Measurements from ENCODE around the gene ADCYAP1R1.
A peak's percentile ranks its signal among the peaks of the same experiment; 100 is the strongest.
"Not testable (repeated sequence)": the region's sequence is repeated elsewhere in the genome, so short reads cannot be mapped to it uniquely, and the experiment has no call there.

Gene ADCYAP1R1

DNA sequence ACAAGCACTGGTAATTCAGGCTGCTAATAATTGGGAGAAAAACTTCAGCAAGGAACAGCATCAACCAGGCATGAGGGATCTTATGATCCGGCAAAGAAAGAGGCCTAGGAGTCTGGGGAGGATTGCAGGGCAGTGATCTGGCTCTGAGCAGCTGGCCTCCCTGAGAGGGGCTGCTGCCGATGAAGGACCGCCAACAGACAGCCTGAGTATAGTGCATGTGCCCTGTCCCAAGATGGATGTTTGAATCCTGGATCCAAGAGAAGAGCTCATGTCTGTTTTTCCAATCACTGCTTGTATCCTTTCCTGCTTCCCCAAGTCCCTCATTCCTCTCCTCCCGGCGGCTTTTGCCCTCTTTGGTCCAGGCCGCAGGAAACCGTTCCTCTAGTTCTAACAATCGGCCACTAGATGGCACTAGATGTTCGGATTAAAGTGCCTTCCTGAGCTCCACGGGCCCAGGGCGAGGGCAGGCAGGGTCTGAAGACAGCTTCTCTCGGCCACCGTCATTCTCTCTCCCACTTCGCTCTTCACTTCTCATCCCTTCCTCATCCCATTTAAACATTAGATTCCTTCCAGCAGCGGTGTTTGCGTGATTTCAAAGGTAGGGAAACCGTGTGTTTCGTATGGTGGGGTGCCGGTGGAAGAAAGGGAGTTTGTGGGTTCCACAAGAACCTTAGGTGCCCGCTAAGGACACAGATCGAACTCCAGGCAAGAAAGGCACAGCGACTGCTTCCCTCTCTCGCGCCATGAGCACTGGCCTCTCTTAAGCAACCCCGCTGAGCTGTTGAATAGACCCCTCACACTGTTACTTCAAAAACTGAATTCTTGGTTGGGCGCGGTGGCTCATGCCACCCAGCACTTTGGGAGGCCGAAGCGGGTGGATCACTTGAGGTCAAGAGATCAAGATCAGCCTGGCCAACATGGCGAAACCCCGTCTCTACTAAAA lies 82.4 kb downstream of the ADCYAP1R1 start:
- peak; percentile 88 for DNase-seq (ENCODE audit: low spot score)

DNA sequence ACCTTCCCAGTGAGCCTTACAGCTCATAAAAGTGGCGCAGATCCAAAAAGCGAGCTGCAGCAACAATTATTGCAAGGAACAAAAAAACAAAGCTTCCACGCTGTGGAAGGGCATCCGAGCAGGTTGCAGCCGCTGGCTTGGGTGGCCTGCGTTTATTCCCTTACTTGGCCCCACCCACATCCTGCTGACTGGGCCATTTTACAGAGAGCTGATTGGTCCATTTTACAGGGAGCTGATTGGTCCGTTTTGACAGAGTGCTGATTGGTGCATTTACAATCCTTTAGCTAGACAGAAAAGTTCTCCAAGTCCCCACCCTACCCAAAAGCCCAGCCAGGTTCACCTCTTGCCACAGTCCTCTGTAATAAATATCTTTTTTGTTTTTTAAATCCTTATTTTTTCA lies 85.1 kb downstream of the ADCYAP1R1 start:
- no peak for DNase-seq (ENCODE audit: low spot score)

DNA sequence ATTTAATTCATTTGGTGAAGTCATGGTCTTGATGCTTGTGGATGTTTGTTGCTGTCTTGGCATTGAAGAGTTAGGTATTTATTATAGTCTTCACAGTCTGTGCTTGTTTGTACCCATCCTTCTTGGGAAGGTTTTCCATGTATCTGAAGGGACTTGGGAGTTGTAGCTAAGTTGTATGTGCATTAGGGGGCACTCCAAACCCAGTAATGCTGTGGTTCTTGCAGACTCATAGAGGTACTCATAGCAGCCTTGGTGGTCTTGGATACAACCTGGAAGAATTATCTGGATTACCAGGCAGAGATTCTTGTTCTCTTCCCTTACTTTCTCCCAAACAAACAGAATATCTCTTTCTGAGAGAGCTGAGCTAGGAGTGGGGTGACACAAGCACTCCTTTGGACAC lies 93.2 kb downstream of the ADCYAP1R1 start:
- no peak for DNase-seq (ENCODE audit: low spot score)

DNA sequence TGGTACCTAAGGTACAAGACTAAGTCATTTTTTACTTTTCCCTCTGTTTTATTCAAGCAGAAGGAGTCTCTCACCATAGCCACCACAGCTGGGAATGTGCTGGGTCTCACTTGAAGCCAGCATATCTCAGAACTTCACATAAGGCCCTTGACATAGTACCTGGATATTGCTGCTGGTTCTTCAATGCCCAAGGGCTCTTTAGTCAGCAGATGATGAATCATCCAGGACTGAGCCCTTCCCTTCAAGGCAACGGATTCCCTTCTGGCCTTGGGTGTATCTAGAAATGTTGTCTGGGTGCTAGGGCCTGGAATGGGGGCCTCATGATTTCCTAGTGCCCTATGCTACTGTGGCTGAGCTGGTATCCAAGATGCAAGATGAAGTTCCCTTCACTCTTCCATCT lies 93.9 kb downstream of the ADCYAP1R1 start:
- DNase-seq (ENCODE audit: low spot score) = no peak

DNA sequence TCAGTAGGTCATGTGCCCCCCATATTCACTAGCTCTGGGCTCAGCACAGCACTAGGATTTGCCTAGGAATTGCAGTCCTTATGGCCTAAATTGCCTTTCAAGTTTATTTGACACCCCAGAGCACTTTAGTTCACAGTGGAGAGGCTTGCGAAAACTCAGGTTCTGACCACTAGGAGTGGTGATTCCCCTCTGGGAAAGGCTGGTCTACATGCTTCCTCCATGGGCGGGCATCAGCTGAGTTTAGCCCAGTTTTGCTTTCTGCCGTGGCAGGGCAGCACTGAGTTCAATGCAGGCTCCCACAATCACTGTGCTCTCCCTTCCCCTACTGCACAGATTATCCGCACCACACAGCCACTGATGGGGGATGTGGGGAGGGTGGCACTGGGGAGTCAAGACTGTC lies 94.4 kb downstream of the ADCYAP1R1 start:
- DNase-seq (ENCODE audit: low spot score) = no peak

DNA sequence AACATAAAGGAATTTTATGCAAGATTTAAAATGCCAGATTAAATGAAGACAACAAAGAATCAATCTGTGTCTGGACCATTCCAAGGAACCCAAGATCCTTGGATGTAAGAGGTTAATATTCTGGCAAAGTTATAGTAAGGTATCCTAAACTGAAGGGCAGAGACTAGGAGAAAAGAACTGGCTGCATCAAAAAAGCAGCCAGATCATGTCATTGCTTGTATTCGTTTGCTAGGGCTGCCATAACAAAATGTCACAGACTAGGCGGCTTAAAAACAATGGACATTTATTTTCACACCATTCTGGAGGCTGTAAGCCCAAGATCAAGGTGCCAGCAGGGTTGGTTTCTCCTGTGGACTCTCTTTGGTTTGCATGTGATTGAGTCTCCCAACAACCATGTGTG lies 99.7 kb downstream of the ADCYAP1R1 start:
- no peak for DNase-seq (ENCODE audit: low spot score)

DNA sequence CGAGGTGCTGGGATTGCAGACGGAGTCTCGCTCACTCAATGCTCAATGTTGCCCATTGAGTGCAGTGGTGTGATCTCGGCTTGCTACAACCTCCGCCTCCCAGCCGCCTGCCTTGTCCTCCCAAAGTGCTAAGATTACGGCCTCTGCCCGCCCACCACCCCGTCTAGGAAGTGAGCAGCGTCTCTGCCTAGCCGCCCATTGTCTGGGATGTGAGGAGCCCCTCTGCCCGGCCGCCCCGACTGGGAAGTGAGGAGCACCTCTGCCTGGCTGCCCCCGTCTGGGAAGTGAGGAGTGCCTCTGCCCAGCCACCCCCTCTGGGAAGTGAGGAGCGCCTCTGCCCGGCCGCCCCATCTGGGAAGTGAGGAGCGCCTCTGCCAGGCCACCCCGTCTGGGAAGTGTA lies 101.2 kb downstream of the ADCYAP1R1 start:
- not testable (repeated sequence) for DNase-seq (ENCODE audit: low spot score)

DNA sequence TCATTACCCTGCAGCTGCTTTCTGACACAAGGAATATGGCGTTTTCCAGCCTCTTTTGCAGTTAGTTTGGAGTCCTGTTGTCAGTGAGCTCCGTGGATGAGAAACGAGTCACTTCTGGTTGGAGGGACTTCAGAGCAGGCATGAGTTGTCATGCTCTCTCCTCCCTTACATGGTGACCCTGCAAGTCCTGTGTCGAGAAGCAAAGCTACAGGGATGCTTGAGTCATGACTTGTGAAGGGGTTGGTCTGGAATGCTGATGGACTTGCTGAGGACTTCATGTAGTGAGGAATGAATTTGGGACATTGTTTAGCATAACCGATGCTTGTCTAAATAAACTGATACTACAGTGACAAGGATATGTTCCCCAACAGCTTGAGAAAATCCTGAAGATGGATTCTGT lies 108.8 kb downstream of the ADCYAP1R1 start:
- DNase-seq (ENCODE audit: low spot score) = no peak

Measured in cerebellar cortex (tissue), 1 donor.